Mesendoderm (in vitro differentiated cells): ENCODE measurements around the gene FBXL17.

Experiments used
- DNase-seq: peaks from one replicate; pipeline ENCODE4 v3.0.0; 2013
- H2AK5ac ChIP-seq: 2 replicates; pipeline ENCODE4 v1.6.1; 2013; ENCODE audit warnings: low read length, inconsistent platforms
- H2BK120ac ChIP-seq: 2 replicates; pipeline ENCODE4 v1.6.1; 2013; ENCODE audit warnings: low read depth, mild to moderate bottlenecking, low read length, moderate library complexity, mixed read lengths
- H2BK15ac ChIP-seq: replicated peaks from 2 replicates; pipeline ENCODE4 v1.6.1; 2013; ENCODE audit warnings: low read depth, mild to moderate bottlenecking, moderate library complexity
- H2BK5ac ChIP-seq: 2 replicates; pipeline ENCODE4 v1.6.1; 2013; ENCODE audit warnings: low read length, inconsistent platforms
- H3K18ac ChIP-seq: 2 replicates; pipeline ENCODE4 v1.6.1; 2013; ENCODE audit warnings: mild to moderate bottlenecking, low read length, mixed read lengths
- H3K23ac ChIP-seq: one replicate; pipeline ENCODE4 v1.6.1; 2013; ENCODE audit warnings: low read length
- H3K27ac ChIP-seq: 2 replicates; pipeline ENCODE4 v1.5.1; 2013; ENCODE audit warnings: low read depth, mild to moderate bottlenecking, inconsistent platforms, low read length, moderate library complexity
- H3K27me3 ChIP-seq: 2 replicates; pipeline ENCODE4 v1.6.1; 2013; ENCODE audit warnings: low read length, control low read depth, mild to moderate bottlenecking, inconsistent platforms; ENCODE audit not compliant: insufficient read depth, poor library complexity
- H3K36me3 ChIP-seq: 2 replicates; pipeline ENCODE4 v1.6.1; 2013; ENCODE audit warnings: low read length, inconsistent platforms; ENCODE audit not compliant: control insufficient read depth, insufficient read depth
- H3K4ac ChIP-seq: one replicate; pipeline ENCODE4 v1.6.1; 2013; ENCODE audit warnings: low read depth, mild to moderate bottlenecking, low read length, moderate library complexity
- H3K4me1 ChIP-seq: 2 replicates; pipeline ENCODE4 v1.6.1; 2013; ENCODE audit warnings: low read depth, low read length, inconsistent platforms; ENCODE audit not compliant: control insufficient read depth
- H3K4me2 ChIP-seq: 2 replicates; pipeline ENCODE4 v1.6.1; 2013; ENCODE audit warnings: low read length
- H3K4me3 ChIP-seq: 2 replicates; pipeline ENCODE4 v1.5.1; 2013; ENCODE audit warnings: mild to moderate bottlenecking, low read length
- H3K56ac ChIP-seq: one replicate; pipeline ENCODE4 v1.6.1; 2013; ENCODE audit warnings: low read length
- H3K79me1 ChIP-seq: 2 replicates; pipeline ENCODE4 v1.6.1; 2013; ENCODE audit warnings: low read length, inconsistent platforms
- H3K79me2 ChIP-seq: 2 replicates; pipeline ENCODE4 v1.6.1; 2013; ENCODE audit warnings: mild to moderate bottlenecking, low read length; ENCODE audit not compliant: control insufficient read depth, insufficient read depth
- H3K9ac ChIP-seq: 2 replicates; pipeline ENCODE4 v1.6.1; 2013; ENCODE audit warnings: low read length, inconsistent platforms
- H4K5ac ChIP-seq: one replicate; pipeline ENCODE4 v1.6.1; 2013; ENCODE audit warnings: low read length
- H4K8ac ChIP-seq: one replicate; pipeline ENCODE4 v1.6.1; 2013; ENCODE audit warnings: low read depth, mild to moderate bottlenecking, control low read depth, low read length, moderate library complexity
- WGBS: extraction: QIAGEN DNeasy Blood & Tissue Kit; methylation state at CpG from one replicate; pipeline ENCODE4 v1.1.7; 2013; ENCODE audit warnings: low lambda C conversion rate, missing lambda C conversion rate; ENCODE audit not compliant: insufficient coverage; ENCODE audit errors: extremely low coverage; 5-methylcytosine and 5-hydroxymethylcytosine counted together

The FBXL17 gene

GRCh38 chr5:107951309-107951708 is 430.6 kb downstream of the FBXL17 start:
- no peak overlapping the region for H2AK5ac ChIP-seq
- no CpG with 5 or more reads among the region's 3 CpGs for WGBS

GRCh38 chr5:107950776-107951175 is 431.1 kb downstream of the FBXL17 start:
- Histone ChIP-seq H2AK5ac (no peak overlapping the region), H3K4ac (no peak overlapping the region), H3K27me3 (no peaks in the 10 kb centered on the region), H3K79me2 (no peaks in the 10 kb centered on the region), H3K79me1 (no peaks in the 10 kb centered on the region), H2BK120ac (no peak overlapping the region), H4K8ac (no peak overlapping the region), H3K9ac (no peak overlapping the region), H3K4me2 (no peak overlapping the region), H4K5ac (no peak overlapping the region), H3K56ac (no peak overlapping the region), H3K23ac (no peak overlapping the region), H3K4me3 (no peak overlapping the region), H2BK15ac (no peak overlapping the region), H3K18ac (no peak overlapping the region), H3K36me3 (no peaks in the 10 kb centered on the region), H2BK5ac (no peak overlapping the region), H3K4me1 (no peaks in the 10 kb centered on the region), H3K27ac (no peak overlapping the region)
- DNase-seq = no peak
- no CpG with 5 or more reads among the region's 5 CpGs for WGBS

More at GRCh38 chr5:107951309-107951708, 430.6 kb downstream of the FBXL17 start:
- peak overlapping the region; percentile 68 for H3K4ac ChIP-seq
- no peak for DNase-seq
- no peak overlapping the region for H3K27ac ChIP-seq
- H3K9ac ChIP-seq = no peak overlapping the region
- no peak overlapping the region for H2BK5ac ChIP-seq
- H2BK15ac ChIP-seq = no peak overlapping the region
- no peak overlapping the region for H3K4me3 ChIP-seq
- H3K36me3 ChIP-seq = no peaks in the 10 kb centered on the region
- H3K27me3 ChIP-seq = no peaks in the 10 kb centered on the region
- no peak overlapping the region for H3K4me2 ChIP-seq
- H3K4me1 ChIP-seq = no peaks in the 10 kb centered on the region
- no peak overlapping the region for H2BK120ac ChIP-seq
- H3K79me2 ChIP-seq = no peaks in the 10 kb centered on the region
- H3K18ac ChIP-seq = no peak overlapping the region
- H4K5ac ChIP-seq = no peak overlapping the region
- H3K56ac ChIP-seq = no peak overlapping the region
- no peak overlapping the region for H4K8ac ChIP-seq
- H3K23ac ChIP-seq = no peak overlapping the region
- no peaks in the 10 kb centered on the region for H3K79me1 ChIP-seq

GRCh38 chr5:107949688-107950341 is 432.1 kb downstream of the FBXL17 start:
- DNase-seq = no peak
- H3K56ac ChIP-seq = no peak overlapping the region
- H3K4me2 ChIP-seq = no peak overlapping the region
- H3K27ac ChIP-seq = no peak overlapping the region
- no peak overlapping the region for H4K8ac ChIP-seq
- H4K5ac ChIP-seq = no peak overlapping the region
- H2AK5ac ChIP-seq = no peak overlapping the region
- H3K9ac ChIP-seq = no peak overlapping the region
- no peaks in the 10 kb centered on the region for H3K79me1 ChIP-seq
- no peak overlapping the region for H2BK5ac ChIP-seq
- H3K4me3 ChIP-seq = no peak overlapping the region
- H2BK15ac ChIP-seq = no peak overlapping the region
- H3K36me3 ChIP-seq = no peaks in the 10 kb centered on the region
- H3K18ac ChIP-seq = no peak overlapping the region
- H2BK120ac ChIP-seq = no peak overlapping the region
- H3K4me1 ChIP-seq = no peaks in the 10 kb centered on the region
- H3K27me3 ChIP-seq = no peaks in the 10 kb centered on the region
- WGBS = no CpG with 5 or more reads among the region's 6 CpGs
- no peak overlapping the region for H3K23ac ChIP-seq
- no peak overlapping the region for H3K4ac ChIP-seq
- no peaks in the 10 kb centered on the region for H3K79me2 ChIP-seq

GRCh38 chr5:107948377-107948776 is 433.5 kb downstream of the FBXL17 start:
- H4K5ac ChIP-seq = no peak overlapping the region
- H3K79me1 ChIP-seq = no peaks in the 10 kb centered on the region
- no peak for DNase-seq
- no peak overlapping the region for H3K4ac ChIP-seq
- no peaks in the 10 kb centered on the region for H3K4me1 ChIP-seq
- no peak overlapping the region for H3K27ac ChIP-seq
- no peak overlapping the region for H3K4me3 ChIP-seq
- H3K79me2 ChIP-seq = no peaks in the 10 kb centered on the region
- H3K9ac ChIP-seq = no peak overlapping the region
- H3K18ac ChIP-seq = no peak overlapping the region
- no peak overlapping the region for H2BK120ac ChIP-seq
- H2BK5ac ChIP-seq = no peak overlapping the region
- H3K23ac ChIP-seq = no peak overlapping the region
- no peak overlapping the region for H3K56ac ChIP-seq
- no peak overlapping the region for H3K4me2 ChIP-seq
- H3K36me3 ChIP-seq = no peaks in the 10 kb centered on the region
- no peak overlapping the region for H2AK5ac ChIP-seq
- H2BK15ac ChIP-seq = no peak overlapping the region
- no peaks in the 10 kb centered on the region for H3K27me3 ChIP-seq
- no CpG with 5 or more reads among the region's 1 CpG for WGBS
- H4K8ac ChIP-seq = no peak overlapping the region

GRCh38 chr5:107945061-107945460 is 436.8 kb downstream of the FBXL17 start:
- H3K56ac ChIP-seq = no peak overlapping the region
- H3K4me1 ChIP-seq = no peaks in the 10 kb centered on the region
- H2BK15ac ChIP-seq = no peak overlapping the region
- WGBS = no CpG with 5 or more reads among the region's 2 CpGs
- H4K8ac ChIP-seq = no peak overlapping the region
- H3K23ac ChIP-seq = no peak overlapping the region
- no peaks in the 10 kb centered on the region for H3K27me3 ChIP-seq
- no peaks in the 10 kb centered on the region for H3K79me1 ChIP-seq
- no peak overlapping the region for H3K27ac ChIP-seq
- no peak overlapping the region for H2BK5ac ChIP-seq
- H3K36me3 ChIP-seq = no peaks in the 10 kb centered on the region
- DNase-seq = no peak
- no peak overlapping the region for H3K4me3 ChIP-seq
- H3K18ac ChIP-seq = no peak overlapping the region
- H3K4ac ChIP-seq = no peak overlapping the region
- H3K79me2 ChIP-seq = no peaks in the 10 kb centered on the region
- no peak overlapping the region for H3K4me2 ChIP-seq
- H3K9ac ChIP-seq = no peak overlapping the region
- H2AK5ac ChIP-seq = no peak overlapping the region
- H4K5ac ChIP-seq = no peak overlapping the region
- no peak overlapping the region for H2BK120ac ChIP-seq

- Histone ChIP-seq H2BK5ac (no peak overlapping the region), H3K79me2 (no peaks in the 10 kb centered on the region), H2BK15ac (no peak overlapping the region), H3K4me2 (no peak overlapping the region), H3K36me3 (no peaks in the 10 kb centered on the region), H3K23ac (no peak overlapping the region), H4K8ac (no peak overlapping the region), H3K27me3 (no peaks in the 10 kb centered on the region), H3K4ac (no peak overlapping the region), H2AK5ac (no peak overlapping the region), H3K18ac (no peak overlapping the region), H4K5ac (no peak overlapping the region), H3K56ac (no peak overlapping the region), H2BK120ac (no peak overlapping the region), H3K4me3 (no peak overlapping the region), H3K9ac (no peak overlapping the region), H3K27ac (no peak overlapping the region), H3K79me1 (no peaks in the 10 kb centered on the region), H3K4me1 (no peaks in the 10 kb centered on the region)
- no peak for DNase-seq
Measured at GRCh38 chr5:107943923-107944322, 438.0 kb downstream of the FBXL17 start.
